Measurements from ENCODE around the gene PISD.

The PISD gene

GRCh38 chr22:31653944-31654343, 8.1 kb downstream of the PISD start:
- Histone ChIP-seq H3K4me1 (ENCODE audit: control insufficient read depth, insufficient read depth, low read length) (no peaks in the 10 kb centered on the region), H3K36me3 (ENCODE audit: control insufficient read depth in 2 of 2, insufficient read depth in 1 of 2, low read length in 2 of 2) (peaks cover 6 to 10% of the 10 kb centered on the region in 2 experiments; a peak in 2 of 3 replicates), H3K4me3 (ENCODE audit: low read depth, low read length) (no peak overlapping the region), H3K9me3 (ENCODE audit: control insufficient read depth, insufficient read depth, low read depth, low read length) (no peaks in the 10 kb centered on the region), H3K27ac (ENCODE audit: extremely low read depth, low read depth, low read length) (no peak overlapping the region)
- ChIA-PET CTCF (interaction anchor here (0.6 to 2.0 kb wide), 3 partner anchors 12 to 546 kb away, joined by 3 to 4 read pairs (median 3); no protein-coding TSS in a partner anchor), POLR2A (interaction anchor here (2.3 kb wide), 1 partner anchor 8 kb away, joined by 7 read pairs; the partner anchor contains the start of gene PISD)
- TF ChIP-seq ZNF529 (tag by site-specific recombination; IDR thresholded peaks at IDR 0.05; ENCODE audit: insufficient replicate concordance), result no peak
- no peak for TF ChIP-seq GLIS1 (tag by site-specific recombination; IDR thresholded peaks at IDR 0.05)
- no peak for TF ChIP-seq TCF7L2 (IDR thresholded peaks at IDR 0.05; ENCODE audit: borderline replicate concordance, low read depth, low read length)
- no peak for TF ChIP-seq ZBTB17 (tag by site-specific recombination; IDR thresholded peaks at IDR 0.05)
- no peak for TF ChIP-seq ZNF777 (tag by site-specific recombination; IDR thresholded peaks at IDR 0.05; ENCODE audit: borderline replicate concordance)
- TF ChIP-seq OVOL3 (tag by site-specific recombination; IDR thresholded peaks at IDR 0.05), result no peak
- TF ChIP-seq ZNF48 (tag by site-specific recombination; IDR thresholded peaks at IDR 0.05), result no peak
- no peak for TF ChIP-seq ZNF175 (tag by site-specific recombination; IDR thresholded peaks at IDR 0.05)
- no peak for TF ChIP-seq PRDM6 (tag by site-specific recombination; IDR thresholded peaks at IDR 0.05)
- no peak for TF ChIP-seq HOXC10 (CRISPR knock-in tag; IDR thresholded peaks at IDR 0.05)
- no peak for TF ChIP-seq ZNF785 (tag by site-specific recombination; IDR thresholded peaks at IDR 0.05)
- no peak for TF ChIP-seq ZNF664 (tag by site-specific recombination; IDR thresholded peaks at IDR 0.05)
- TF ChIP-seq ZNF24 (tag by site-specific recombination; IDR thresholded peaks at IDR 0.05), result no peak
- TF ChIP-seq GFI1B (tag by site-specific recombination; IDR thresholded peaks at IDR 0.05), result no peak
- TF ChIP-seq ZEB2 (tag by site-specific recombination; IDR thresholded peaks at IDR 0.05), result no peak

GRCh38 chr22:31652911-31653684, 8.9 kb downstream of the PISD start:
- ChIA-PET POLR2A (interaction anchor here (2.3 kb wide), 1 partner anchor 9 kb away, joined by 7 read pairs; the partner anchor contains the start of gene PISD), CTCF (interaction anchor here (0.9 to 2.0 kb wide), 3 partner anchors 9 to 318 kb away, joined by 4 to 8 read pairs (median 5); partner anchors contain the start of gene PISD)
- no peak overlapping the region for H3K27ac ChIP-seq (ENCODE audit: extremely low read depth, low read depth, low read length)
- H3K9me3 ChIP-seq (ENCODE audit: control insufficient read depth, insufficient read depth, low read depth, low read length), result no peaks in the 10 kb centered on the region
- H3K4me3 ChIP-seq (ENCODE audit: low read depth, low read length), result no peak overlapping the region
- peaks cover 6 to 16% of the 10 kb centered on the region in 2 experiments; a peak in 2 of 3 replicates for H3K36me3 ChIP-seq (ENCODE audit: control insufficient read depth in 2 of 2, insufficient read depth in 1 of 2, low read length in 2 of 2)
- TF ChIP-seq ZBTB1 (tag by site-specific recombination; IDR thresholded peaks at IDR 0.05) (no peak), SP3 (tag by site-specific recombination; IDR thresholded peaks at IDR 0.05) (no peak), ZNF621 (tag by site-specific recombination; IDR thresholded peaks at IDR 0.05) (no peak), KLF9 (tag by site-specific recombination; IDR thresholded peaks at IDR 0.05; ENCODE audit: low read depth) (0 out of 2 replicates have a peak, but pooled peaks have one; percentile 4), ZNF518A (tag by site-specific recombination; conservative IDR thresholded peaks at IDR 0.05; ENCODE audit: low read depth) (no peak)
- no peaks in the 10 kb centered on the region for H3K4me1 ChIP-seq (ENCODE audit: control insufficient read depth, insufficient read depth, low read length)
